ENCODE measurements around the gene VCAN.

GRCh38 chr5:83447533-83447932 is 24.0 kb upstream of the VCAN start:
- TF ChIP-seq CTCF (IDR thresholded peaks at IDR 0.05): no peak
- TF ChIP-seq POLR2A (IDR thresholded peaks at IDR 0.05): no peak

All from Peyer's patch (tissue), 4 donors.